Daoy (cell line): Measurements from ENCODE around the gene SEMA4A. TPM values are rescaled to one million over a fixed set of nuclear protein-coding genes. Genes with fewer than 3 reads are reported as not detected.
"Not testable (repeated sequence)": the region's sequence is repeated elsewhere in the genome, so short reads cannot be mapped to it uniquely, and the experiment has no call there.

Source experiments
- DNase-seq: peaks from one replicate; pipeline ENCODE4 v3.0.0-alpha.2; 2015; ENCODE audit warnings: low read depth
- total RNA-seq: library from RNA; depleted of rRNA; stranded (reverse); fragments of >200 nt; shearing (Covaris generic); gene quantifications from 2 replicates; pipeline ENCODE4 v1.2.3, GENCODE V29; 2014; rRNA removed

The SEMA4A gene
- 0.29 and 0.68 TPM in 2 replicates for total RNA-seq

DNA sequence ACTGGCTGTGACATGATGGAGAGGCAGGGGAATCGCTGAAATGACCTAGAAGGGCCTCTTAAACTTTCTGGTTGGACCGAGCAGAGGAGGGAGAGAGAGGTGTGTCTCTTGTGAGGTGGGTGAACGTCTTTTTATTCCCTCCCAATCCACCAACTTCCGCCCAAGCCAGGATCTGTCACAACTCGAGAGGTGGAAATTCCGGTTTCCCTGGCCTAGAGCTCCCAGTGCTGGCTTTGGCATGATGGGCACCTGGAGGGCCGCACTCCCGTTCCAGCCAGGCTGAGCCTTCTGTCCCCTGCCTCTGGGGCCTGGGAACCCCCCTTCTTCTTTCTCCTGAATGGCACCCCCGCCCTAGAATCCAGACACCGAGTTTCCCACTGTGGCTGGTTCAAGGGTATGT lies at the start of gene SEMA4A:
Gene SEMA4A (plus strand): TSS at position 224 of the 400 bp plus-strand sequence. CDS start 994 bp downstream, outside the sequence.
- no peak for DNase-seq

GRCh38 chr1:156104065-156104810 lies 49.1 kb upstream of the SEMA4A start:
- DNase-seq: peak; percentile 89

DNA sequence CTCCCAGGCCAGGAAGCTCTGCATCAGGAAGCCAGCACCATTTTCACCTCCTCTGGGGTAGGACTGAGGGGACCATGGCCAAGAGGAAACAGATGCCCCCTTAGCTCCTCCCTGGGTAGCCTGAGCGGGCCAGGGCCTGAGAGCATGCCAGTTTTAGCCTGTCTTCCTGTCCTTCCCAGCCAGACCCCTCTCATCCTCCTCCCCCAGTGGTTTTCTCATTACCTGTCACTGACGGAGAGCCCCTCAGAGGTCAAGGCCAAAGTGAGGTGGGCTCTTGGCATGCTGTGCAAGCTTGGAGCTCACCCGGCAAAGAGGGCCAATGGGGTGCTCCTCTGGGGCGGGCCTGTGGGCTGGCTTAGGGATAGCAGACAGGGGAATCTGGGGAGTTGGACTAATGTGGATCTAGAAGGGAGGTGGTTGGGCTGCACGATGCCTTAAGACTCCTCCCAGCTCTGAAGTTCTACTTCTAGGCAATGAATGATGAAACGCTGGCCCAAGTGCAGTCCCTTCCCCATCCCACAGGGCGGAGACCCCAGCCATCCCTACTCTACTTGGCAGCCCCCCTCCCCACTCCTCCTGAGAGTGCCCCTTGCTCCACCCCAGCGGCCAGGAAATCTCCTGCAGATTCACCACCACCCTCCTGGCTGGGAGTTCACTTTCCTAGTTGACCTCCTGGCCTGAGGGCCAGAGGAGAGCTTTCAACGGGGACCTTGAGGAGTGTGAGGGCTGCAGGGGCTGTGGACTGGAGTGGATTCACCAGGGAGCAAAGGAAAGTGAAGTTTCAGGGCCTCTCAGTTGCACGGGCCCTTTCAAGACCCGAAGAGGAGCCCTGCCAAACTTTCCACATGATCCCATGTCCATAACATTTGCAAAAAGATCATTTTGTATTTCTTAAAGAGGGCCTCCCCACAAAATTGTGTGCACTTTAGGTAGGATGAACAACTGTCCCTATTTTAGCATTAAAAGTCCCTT lies 48.2 kb upstream of the SEMA4A start:
- no peak for DNase-seq

DNA sequence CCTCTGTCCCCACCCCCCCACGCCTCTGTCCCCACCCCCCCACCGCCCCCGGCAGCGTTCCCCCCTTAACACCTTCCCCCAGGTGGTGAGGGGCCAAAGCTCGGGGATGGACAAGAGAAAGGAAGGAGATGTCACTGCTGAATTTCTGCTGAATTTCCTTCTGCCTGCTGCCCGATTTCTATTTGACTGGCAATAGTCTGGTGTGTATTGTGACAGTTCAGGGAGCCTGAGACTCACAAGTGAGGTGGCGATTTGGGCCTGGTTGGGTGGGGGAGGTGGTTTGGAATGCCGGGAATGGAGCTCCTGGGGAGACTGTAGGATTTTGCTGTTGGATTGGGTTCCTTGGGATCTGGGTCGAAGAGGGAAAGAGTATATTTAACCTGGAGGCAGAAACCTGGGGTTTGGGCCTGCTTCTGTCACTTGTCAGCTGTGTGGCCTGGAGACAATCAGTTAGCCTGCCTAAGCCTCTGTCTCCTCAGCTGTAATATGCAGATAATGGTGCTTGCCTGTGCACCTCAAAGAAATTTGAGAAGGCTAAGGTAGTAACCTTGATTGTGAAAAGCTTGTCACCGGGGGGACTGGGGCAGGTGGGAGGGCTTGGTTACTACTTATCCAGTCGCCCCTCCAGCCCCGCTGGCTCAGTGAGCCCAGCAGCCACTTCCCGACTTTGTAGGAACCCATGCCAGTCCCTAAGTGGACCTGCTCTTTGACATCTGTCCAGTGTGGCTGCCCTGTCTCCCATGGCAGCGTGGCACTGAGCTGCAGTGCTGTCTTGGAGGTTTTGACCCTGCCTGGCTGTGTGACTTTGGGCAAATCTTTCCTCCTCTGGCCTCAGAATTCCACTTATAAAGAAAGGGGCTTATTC lies 46.5 kb upstream of the SEMA4A start:
- DNase-seq: no peak

DNA sequence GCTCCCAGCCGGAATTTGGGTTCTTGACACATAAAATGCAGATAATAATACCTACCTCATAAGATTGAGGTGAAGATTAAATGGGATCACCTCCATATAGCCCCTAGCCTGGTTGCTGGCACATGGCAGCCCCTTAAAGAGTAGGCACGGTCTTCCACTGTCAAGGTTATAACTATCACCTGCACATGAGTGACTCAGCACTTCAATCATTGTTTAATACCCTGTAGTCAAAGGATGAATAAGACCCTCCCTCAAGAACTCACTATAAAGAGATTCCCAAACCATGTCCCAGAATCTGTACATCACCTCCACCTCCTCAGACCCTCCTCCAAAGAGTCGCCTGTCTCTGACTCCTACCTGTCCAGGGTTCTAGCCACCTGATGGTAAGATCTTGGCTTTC lies 45.3 kb upstream of the SEMA4A start:
- DNase-seq: no peak

DNA sequence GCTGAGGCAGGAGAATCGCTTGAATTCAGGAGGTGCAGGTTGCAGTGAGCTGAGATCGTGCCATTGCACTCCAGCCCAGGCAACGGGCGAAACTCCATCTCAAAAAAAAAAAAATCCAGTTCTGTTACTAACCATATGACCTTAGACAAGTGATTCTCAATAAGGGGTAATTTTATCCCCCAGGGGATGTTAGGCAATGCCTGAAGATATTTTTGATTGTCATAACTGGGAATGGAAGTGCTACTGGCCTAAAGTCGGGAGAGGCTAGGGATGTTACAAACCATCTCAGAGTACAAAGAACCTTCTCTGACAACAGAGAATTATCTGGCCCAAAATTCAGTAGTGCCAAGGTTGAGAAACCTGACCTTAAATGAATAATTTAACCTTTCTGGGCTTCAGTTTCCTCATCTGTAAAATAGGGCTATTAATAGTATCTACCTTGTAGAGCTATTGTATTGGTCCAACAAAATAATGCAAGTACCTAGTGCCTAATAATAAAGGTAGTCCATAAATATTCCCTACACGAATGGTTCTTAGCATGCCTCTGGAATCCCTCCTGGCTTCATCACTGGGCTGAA lies 44.6 kb upstream of the SEMA4A start:
- no peak for DNase-seq

GRCh38 chr1:156110252-156110651 lies 43.1 kb upstream of the SEMA4A start:
- no peak for DNase-seq

GRCh38 chr1:156111355-156111962 lies 41.9 kb upstream of the SEMA4A start:
- no peak for DNase-seq

DNA sequence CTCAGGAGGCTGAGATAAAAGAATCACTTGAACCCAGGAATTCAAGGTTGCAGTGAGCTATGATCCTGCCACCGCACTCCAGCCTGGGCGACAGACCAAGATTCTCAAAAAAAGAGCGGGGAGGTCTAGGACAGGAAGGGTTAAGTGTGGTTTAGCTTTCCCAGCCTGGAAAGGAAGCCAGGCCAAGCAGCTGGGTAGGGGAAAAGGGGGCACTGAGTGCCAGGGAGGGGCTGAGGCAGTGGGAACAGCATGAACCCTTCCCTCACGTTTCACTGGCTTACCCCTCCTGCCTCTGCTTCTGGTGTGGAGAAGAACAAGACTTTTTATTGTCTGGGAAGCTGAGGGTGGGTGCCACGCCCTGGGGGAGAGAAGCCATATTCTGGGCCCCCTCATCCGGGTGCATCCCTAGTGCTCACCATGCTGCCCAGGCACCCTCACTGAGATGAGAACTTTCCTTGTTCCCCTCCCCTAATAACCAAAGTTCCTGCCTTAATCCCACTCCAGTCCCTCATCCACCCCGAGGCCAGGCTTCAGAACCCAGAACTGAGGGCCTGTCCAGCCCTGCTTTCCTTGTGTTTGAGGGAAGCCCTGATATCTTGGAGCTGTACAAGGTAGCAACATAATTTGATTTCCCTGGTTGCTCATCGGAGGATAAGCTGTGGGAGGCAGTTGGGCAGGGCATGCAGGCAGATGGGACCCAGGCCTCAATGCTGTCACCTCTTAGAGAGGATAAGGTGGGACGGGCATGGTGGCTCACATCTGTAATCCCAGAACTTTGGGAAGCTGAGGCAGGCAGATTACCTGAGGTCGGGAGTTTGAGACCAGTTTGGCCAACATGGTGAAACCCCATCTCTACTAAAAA lies 40.9 kb upstream of the SEMA4A start:
- peak; percentile 39 for DNase-seq

- DNase-seq: no peak
These were observed 40.0 kb upstream of the SEMA4A start for GRCh38 chr1:156113282-156113950.

- DNase-seq: peak; percentile 98
These were observed 39.1 kb upstream of the SEMA4A start, which contains the start of gene LMNA for GRCh38 chr1:156114101-156114918. TSS of gene LMNA (plus strand) at chr1:156114711. CDS start at chr1:156114919, 208 bp downstream.

- DNase-seq: no peak
These were observed 38.4 kb upstream of the SEMA4A start for GRCh38 chr1:156114919-156115513.

DNA sequence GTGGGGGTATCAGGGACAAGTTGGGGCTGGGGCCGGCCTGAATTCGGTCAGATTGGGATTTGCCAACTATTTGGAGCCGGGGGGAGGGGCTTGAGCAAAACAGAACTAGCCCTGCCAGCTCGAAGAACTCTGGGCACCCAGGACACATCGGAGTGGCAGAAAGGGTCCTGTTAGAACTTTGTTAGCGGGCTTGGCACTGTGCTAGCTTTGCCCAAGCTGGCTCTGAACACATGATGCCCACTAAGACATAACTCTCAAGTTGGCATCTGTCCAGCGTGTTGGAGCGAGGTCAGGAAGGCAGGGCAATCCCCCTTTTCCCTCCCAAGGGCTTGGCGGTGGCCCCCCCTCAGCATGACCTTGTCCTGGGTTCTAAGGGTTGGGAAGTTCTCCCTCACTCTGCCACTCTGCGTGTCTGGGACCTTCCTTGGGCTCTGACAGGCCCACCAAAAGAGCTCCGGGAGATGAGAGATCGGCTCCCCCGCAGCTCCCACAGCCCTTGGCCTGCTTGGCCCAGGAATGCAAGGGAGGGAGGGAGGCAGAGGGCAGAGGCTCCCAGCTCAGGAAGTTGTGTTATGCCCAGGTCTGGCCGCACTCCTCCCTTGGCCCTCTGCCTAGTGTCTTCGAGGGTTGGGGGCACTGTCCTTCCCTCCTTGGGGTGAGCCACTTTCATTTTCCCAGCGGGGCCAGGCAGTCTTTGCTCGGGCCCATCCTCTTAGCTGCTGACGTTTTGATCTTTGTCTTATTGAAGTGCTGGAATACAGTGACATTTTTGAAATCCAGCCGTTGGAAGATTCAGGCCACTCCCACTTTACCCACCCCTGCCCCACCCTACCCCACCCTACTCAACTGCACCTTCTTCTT lies 37.6 kb upstream of the SEMA4A start:
- DNase-seq: peak; percentile 90

DNA sequence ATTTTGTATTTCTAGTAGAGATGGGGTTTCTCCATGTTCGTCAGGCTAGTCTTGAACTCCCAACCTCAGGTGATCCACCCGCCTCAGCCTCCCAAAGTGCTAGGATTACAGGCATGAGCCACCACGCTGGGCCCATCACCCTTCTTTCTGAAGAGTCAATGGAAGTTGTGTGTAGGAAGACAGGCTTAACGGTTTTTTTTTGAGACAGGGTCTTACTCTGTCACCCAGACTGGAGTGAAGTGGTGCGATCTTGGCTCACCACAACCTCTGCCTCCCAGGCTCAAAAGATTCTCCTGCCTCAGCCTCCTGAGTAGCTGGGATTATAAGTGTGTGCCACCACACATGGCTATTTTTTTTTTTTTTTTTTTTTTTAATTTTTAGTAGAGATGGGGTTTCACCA lies 36.7 kb upstream of the SEMA4A start:
- not testable (repeated sequence) for DNase-seq

- DNase-seq: no peak
These were observed 35.8 kb upstream of the SEMA4A start for GRCh38 chr1:156117414-156118176.
